Activated CD8-positive, alpha-beta memory T cell treated with anti-CD3 and anti-CD28 coated beads for 4 hours (primary cell): ENCODE data around the gene GATA5.

Experiments
- DNase-seq, 2 donors: peaks; one replicate each; pipeline ENCODE4 v3.0.0-alpha.2; 2020; ENCODE audit warnings: low read depth in 2 of 2

The GATA5 gene

GRCh38 chr20:62475772-62476055, at the start of gene GATA5:
TSS of gene GATA5 (minus strand) at chr20:62475995. CDS start at chr20:62475521, 474 bp downstream.
- DNase-seq: no peak

- DNase-seq: no peak
These were observed 49.2 kb upstream of the GATA5 start for GRCh38 chr20:62525014-62525413.

GRCh38 chr20:62524505-62524911, 48.7 kb upstream of the GATA5 start:
- DNase-seq: no peak

GRCh38 chr20:62523473-62524203, 47.8 kb upstream of the GATA5 start:
- DNase-seq: peak; percentile 34 to 63

- no peak for DNase-seq
These were observed 47.1 kb upstream of the GATA5 start for GRCh38 chr20:62522748-62523396.

GRCh38 chr20:62519826-62520225, 44.0 kb upstream of the GATA5 start:
- DNase-seq: no peak

GRCh38 chr20:62518911-62519310, 43.1 kb upstream of the GATA5 start:
- DNase-seq: no peak

- DNase-seq: no peak
These were observed 42.3 kb upstream of the GATA5 start for GRCh38 chr20:62517901-62518610.

- no peak for DNase-seq
These were observed 41.4 kb upstream of the GATA5 start for GRCh38 chr20:62517168-62517567.

- DNase-seq: no peak
These were observed 40.5 kb upstream of the GATA5 start for GRCh38 chr20:62516338-62516737.

GRCh38 chr20:62515826-62516225, 40.0 kb upstream of the GATA5 start:
- DNase-seq: no peak

- no peak for DNase-seq
These were observed 39.5 kb upstream of the GATA5 start for GRCh38 chr20:62515280-62515679.

GRCh38 chr20:62513991-62514390, 38.2 kb upstream of the GATA5 start:
- DNase-seq: no peak

- no peak for DNase-seq
These were observed 36.3 kb upstream of the GATA5 start for GRCh38 chr20:62511915-62512610.

- DNase-seq: no peak
These were observed 35.6 kb upstream of the GATA5 start for GRCh38 chr20:62511300-62511914.

GRCh38 chr20:62508641-62509051, 32.9 kb upstream of the GATA5 start:
- DNase-seq: no peak

- no peak for DNase-seq
These were observed 32.3 kb upstream of the GATA5 start for GRCh38 chr20:62507991-62508640.

GRCh38 chr20:62507323-62507722, 31.5 kb upstream of the GATA5 start:
- no peak for DNase-seq

- no peak for DNase-seq
These were observed 31.0 kb upstream of the GATA5 start for GRCh38 chr20:62506791-62507190.

GRCh38 chr20:62506087-62506486, 30.3 kb upstream of the GATA5 start:
- DNase-seq: no peak

GRCh38 chr20:62505337-62506045, 29.7 kb upstream of the GATA5 start:
- no peak for DNase-seq
